Choroid plexus epithelial cell (primary cell): ENCODE measurements around the gene OSCP1.

ENCODE experiments used
- DNase-seq: peaks from one replicate; pipeline ENCODE4 v3.0.0-alpha.2; 2010; ENCODE audit warnings: low read depth
- H3K4me3 ChIP-seq: 2 replicates; pipeline ENCODE4 v1.5.1; 2011; ENCODE audit warnings: low read depth, mild to moderate bottlenecking, control low read depth, low read length, moderate library complexity
- CTCF ChIP-seq: conservative IDR thresholded peaks from 2 replicates; pipeline ENCODE4 v1.5.1; 2011; ENCODE audit warnings: low read depth, mild to moderate bottlenecking, control low read depth, inconsistent platforms, low read length, moderate library complexity

Gene OSCP1

DNA sequence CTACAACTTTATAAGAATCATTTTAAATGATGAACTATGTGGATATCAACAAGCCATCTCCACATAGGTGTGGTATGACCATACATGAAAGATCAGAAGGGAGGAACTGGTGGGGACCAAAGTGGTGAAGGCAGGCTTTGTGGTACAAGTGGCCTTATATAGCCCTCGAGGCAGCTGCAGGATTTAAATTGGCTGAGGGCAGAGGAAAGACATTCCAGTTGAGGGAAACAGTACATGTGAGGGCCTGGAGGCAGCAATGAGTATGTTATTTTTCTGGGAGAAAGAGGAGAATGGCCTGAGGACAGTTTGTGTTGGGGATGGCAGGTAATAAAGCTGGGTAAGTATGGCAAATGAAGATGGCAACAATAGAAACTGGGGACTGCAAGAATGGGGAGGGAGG is 17.1 kb downstream of the OSCP1 start:
- no peak overlapping the region for H3K4me3 ChIP-seq

DNA sequence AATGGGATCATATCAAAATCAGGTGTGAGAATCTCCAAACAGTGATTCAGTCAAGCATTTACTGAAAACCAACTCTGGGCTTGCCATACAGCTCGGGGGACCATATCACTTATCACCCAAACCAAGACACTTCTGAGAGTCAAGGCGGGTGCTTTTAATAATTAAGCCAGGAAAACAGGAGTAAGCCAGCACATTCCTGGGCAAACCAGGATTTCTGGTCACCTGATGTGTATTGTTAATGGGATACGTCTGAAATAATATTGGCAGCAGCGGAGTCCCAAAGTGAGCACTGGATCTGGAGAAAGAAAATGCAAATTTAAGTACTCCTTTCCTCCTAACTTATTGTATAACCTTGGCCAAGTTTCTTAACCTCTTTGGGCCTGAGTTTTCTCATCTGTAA is 17.6 kb downstream of the OSCP1 start:
- no peak for DNase-seq
- no peak overlapping the region for H3K4me3 ChIP-seq
- no peak for TF ChIP-seq CTCF

More for the DNA sequence above, 17.1 kb downstream of the OSCP1 start:
- DNase-seq: no peak
- no peak for TF ChIP-seq CTCF

DNA sequence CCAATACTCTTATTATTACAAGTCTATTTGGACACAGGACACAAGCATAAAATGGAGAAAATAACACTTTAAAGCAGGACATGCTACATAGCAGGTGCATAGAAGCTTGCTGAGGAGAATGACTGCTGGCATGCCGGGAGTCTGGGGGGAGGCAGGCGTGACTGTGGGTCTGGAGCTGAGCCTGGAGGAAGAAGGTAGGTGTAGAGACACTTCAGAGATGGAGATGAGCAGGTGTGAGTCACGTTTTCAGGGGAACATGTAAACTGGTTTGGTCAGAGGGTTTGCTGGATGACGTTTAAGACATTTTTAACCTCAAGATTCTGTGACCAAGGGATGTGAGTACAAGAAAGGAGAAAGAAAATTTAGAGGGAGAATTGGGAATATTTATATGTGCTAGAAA is 24.5 kb downstream of the OSCP1 start:
- no peak overlapping the region for H3K4me3 ChIP-seq
- no peak for DNase-seq
- TF ChIP-seq CTCF: no peak

- DNase-seq: no peak
- no peak for TF ChIP-seq CTCF
- H3K4me3 ChIP-seq: no peak overlapping the region
These were observed 28.6 kb downstream of the OSCP1 start for GRCh38 chr1:36421649-36422048.

GRCh38 chr1:36420836-36421317 is 29.4 kb downstream of the OSCP1 start:
- H3K4me3 ChIP-seq: no peak overlapping the region
- DNase-seq: peak; percentile 94
- peak; percentile 96 for TF ChIP-seq CTCF

DNA sequence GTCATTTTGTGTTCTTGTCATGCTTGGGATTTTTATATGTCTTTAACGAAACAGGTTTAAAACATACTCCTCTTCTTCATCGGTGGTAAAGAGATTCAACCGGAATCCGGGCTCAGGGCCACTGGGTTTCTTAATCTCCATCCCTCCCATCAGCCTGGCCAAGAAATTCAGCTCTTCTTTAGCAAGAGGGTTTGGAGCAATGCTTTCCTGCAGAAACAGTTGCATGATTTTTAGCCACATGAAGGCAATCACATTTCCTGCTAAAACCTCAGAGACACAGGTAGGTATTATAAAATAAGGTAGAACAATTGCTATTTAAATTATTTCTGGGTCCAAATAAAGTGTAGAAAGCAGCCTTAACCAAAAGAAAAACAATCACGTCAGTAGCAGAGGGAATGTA is 29.8 kb downstream of the OSCP1 start:
- no peak for TF ChIP-seq CTCF
- no peak for DNase-seq
- no peak overlapping the region for H3K4me3 ChIP-seq

DNA sequence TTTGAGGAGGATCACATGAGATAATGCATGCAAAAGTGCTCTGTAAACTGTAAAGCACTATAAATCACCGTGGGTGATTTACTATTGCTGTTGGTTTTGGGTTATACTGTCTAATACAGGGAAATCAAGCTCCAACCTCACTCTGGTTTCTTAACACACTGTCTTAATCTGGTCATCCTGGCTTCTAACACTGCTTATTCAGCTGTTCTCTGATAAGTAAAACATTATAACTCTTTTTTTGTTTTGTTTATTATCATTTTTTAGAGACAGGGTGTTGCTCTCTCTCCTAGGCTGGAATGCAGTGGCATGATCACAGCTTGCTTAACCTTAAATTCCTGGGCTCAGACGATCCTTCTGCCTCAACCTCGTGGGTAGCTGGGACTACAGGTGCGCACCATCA is 30.7 kb downstream of the OSCP1 start:
- no peak overlapping the region for H3K4me3 ChIP-seq
- TF ChIP-seq CTCF: no peak
- DNase-seq: peak; percentile 43
